Measurements from ENCODE around the gene METTL21C.

GRCh38 chr13:102667911-102668310, 26.9 kb downstream of the METTL21C start:
- no peak for TF ChIP-seq MAX (IDR thresholded peaks at IDR 0.05)
- TF ChIP-seq NFIC (IDR thresholded peaks at IDR 0.05): no peak
- TF ChIP-seq EP300 (IDR thresholded peaks at IDR 0.05; ENCODE audit: borderline replicate concordance): no peak
- TF ChIP-seq RAD21 (IDR thresholded peaks at IDR 0.05; ENCODE audit: low read depth): no peak
- no peak for TF ChIP-seq TAF1 (IDR thresholded peaks at IDR 0.05; ENCODE audit: low read depth)
